Retinal pigment epithelial cell (primary cell): ENCODE measurements around the gene BPI.
A peak's percentile ranks its signal among the peaks of the same experiment; 100 is the strongest.

Experiments used
- DNase-seq: peaks from one replicate; pipeline ENCODE4 v3.0.0-alpha.2; 2010; ENCODE audit warnings: low read depth
- H3K4me3 ChIP-seq: 2 replicates; pipeline ENCODE4 v1.5.1; 2011; ENCODE audit warnings: mild to moderate bottlenecking, low read length, control low read depth, moderate library complexity
- TF ChIP-seq, protein P1 (sequence below): conservative IDR thresholded peaks from 2 replicates; pipeline ENCODE4 v1.5.1; 2011; ENCODE audit warnings: low read depth, low read length, control low read depth, inconsistent platforms

Gene BPI

DNA sequence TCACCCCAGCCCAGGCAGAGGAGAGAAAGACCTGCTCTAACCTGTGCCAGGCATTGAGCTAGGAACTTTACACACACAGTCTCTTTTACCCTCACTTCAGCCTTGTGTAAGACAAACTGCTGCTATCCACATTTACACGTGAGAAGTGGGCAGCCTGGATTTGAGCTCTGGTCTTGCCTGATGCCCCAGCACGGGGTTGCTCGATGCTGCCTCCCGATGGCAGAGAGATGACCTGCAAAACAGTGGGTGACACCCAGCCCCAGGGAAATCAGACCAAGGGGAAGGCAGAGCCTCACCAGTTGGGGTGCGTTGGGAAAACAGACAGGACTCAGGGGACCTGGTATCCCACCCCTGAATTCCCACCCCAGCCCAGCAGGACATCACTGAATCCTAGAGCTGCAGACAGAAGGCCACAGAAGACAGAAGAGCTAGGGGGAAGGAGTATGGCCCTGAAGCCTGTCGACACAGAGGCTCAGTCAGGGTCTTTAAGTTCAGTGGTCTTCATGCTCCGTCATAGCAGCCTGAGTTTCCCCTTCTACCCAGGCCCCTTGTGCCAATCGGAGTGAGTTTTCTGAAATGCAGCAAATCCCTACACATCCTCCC is 990 bp downstream of the BPI start:
- DNase-seq = no peak
- H3K4me3 ChIP-seq = no peak overlapping the region

DNA sequence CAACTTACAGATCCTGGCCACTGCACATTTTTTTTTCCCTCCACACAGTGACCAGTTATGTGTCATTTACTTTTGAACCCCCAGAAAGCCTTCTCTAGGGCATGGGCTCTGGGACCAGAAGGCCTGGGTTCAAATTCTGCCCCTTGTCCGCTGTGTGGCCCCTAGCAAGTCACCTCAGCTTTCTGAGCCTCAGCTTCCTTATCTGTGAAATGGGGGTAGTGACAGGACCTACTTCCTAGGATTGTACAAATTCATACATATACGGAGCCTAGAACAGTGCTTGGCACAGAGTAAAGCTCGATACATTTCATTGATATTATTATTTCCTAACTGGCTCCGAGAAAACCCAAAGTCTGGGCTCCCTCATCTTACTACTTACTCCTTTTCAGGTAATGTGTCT is 1.6 kb downstream of the BPI start:
- TF ChIP-seq, protein P1, sequence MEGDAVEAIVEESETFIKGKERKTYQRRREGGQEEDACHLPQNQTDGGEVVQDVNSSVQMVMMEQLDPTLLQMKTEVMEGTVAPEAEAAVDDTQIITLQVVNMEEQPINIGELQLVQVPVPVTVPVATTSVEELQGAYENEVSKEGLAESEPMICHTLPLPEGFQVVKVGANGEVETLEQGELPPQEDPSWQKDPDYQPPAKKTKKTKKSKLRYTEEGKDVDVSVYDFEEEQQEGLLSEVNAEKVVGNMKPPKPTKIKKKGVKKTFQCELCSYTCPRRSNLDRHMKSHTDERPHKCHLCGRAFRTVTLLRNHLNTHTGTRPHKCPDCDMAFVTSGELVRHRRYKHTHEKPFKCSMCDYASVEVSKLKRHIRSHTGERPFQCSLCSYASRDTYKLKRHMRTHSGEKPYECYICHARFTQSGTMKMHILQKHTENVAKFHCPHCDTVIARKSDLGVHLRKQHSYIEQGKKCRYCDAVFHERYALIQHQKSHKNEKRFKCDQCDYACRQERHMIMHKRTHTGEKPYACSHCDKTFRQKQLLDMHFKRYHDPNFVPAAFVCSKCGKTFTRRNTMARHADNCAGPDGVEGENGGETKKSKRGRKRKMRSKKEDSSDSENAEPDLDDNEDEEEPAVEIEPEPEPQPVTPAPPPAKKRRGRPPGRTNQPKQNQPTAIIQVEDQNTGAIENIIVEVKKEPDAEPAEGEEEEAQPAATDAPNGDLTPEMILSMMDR = no peak
- no peak for DNase-seq
- H3K4me3 ChIP-seq = no peak overlapping the region

More for the DNA sequence above, 990 bp downstream of the BPI start:
- TF ChIP-seq, protein P1 = peak; percentile 76

DNA sequence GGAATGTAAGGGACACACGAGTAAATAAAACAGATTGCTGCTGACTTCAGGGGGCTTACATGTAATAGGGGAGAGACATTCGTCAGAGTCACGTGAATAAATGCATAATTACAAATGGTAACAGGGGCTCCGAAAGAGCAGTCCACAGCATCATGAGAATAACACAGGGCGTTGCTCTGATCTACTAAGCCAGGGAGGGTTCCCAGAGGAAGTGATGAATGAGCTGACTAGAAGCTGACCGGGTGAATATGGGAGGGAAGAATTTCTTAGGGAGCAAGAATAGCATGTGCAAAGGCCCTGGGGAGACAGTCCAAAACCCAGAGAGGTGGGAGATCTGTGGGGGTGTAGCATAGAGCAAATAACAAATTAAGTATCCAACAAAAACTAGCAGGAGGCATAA is 2.4 kb downstream of the BPI start:
- DNase-seq = no peak
- TF ChIP-seq, protein P1 = no peak
- H3K4me3 ChIP-seq = no peak overlapping the region

DNA sequence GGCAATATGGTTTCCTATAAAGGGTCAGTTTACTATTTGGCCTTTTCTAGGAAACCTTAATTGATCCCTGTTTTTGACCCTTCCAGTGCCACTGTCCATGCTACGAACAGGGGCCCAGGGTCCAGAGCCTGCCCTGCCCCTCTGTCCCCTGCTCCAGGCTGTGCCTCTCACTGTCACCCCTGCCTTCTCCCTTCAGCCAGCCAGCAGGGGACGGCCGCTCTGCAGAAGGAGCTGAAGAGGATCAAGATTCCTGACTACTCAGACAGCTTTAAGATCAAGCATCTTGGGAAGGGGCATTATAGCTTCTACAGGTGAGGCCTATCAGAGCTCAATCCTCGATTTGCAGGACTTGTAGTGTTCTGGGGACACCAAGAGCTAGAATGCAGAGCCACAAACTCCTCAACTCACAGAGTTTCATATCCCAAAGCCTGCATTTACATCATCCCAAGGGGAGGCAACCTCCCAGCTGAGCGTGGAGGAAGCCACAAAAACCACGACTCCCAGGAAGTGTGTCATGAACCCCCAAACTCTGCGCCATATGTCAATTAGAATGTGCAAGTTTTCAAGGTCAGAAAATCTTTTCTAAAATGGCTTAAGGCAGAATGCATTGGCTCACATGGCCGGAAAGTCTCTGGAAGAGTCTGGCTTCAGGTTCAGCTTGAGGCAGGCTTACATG is 3.6 kb downstream of the BPI start:
- TF ChIP-seq, protein P1 = no peak

DNA sequence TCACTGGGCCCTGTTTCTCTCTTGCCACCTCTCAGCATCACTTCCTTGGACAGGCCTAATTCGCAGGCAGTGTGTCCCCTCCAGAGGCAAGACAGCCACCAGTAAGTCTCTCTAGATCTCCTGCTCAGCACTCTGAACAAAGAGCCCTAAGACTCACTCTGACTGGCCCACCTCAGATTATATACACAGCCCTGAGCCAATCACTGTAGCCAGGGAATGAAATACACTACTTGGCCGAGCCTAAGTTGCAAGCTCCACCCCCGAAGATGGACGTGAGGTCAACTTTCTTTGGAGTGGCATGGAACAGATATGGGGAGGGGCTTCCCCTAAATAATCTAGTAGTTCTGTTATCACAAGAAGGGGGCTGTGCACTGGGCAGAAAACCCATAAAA is 4.1 kb downstream of the BPI start:
- DNase-seq = no peak
- TF ChIP-seq, protein P1 = no peak
- no peak overlapping the region for H3K4me3 ChIP-seq

More for the DNA sequence above, 3.6 kb downstream of the BPI start:
- no peak for DNase-seq
- no peak overlapping the region for H3K4me3 ChIP-seq

DNA sequence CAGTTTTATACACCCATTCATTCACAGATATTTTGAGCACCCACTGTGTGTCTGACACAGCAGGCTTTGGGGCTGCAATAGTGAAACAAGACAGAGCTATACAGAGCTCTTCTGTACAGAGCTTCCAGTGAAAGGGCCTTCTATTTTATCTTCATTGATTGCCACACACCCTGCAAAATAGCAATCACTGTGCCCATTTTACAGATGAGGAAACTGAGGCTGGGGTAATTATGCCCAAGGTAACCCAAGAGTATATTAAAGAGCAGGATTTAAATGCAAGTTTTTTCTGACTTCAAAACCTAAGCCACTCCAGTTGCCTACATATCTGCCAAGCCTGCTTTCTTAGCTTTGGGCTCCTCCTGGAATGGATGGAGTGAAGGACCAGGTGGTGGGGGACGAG is 4.5 kb downstream of the BPI start:
- TF ChIP-seq, protein P1 = no peak
- H3K4me3 ChIP-seq = no peak overlapping the region
- DNase-seq = no peak

DNA sequence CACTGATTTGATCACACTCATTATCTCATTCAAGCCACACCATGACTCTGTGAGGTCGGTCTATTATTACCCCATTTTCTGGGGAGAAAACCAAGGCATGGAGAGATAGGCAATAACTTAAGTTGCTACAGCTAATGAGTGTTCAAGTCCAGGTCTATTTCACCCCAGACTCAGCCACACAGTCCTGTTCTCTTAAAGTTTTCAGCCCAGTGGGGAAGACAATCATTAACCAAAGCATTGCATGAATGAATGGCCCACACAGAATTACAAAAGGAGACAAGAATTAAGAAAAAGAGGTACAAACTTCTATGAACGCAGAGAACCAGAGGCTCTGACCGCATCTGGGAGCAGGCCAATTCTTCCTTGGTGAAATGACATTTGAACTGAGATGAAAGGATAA is 7.1 kb downstream of the BPI start:
- H3K4me3 ChIP-seq = no peak overlapping the region
- DNase-seq = no peak
- TF ChIP-seq, protein P1 = no peak
